IPS-18a (cell line): ENCODE results near the gene C2orf81.
A peak's percentile ranks its signal among the peaks of the same experiment; 100 is the strongest.

ENCODE experiments used
- H3K27ac ChIP-seq: one replicate; pipeline ENCODE4 v1.5.1; 2013; ENCODE audit warnings: low read length
- H3K27me3 ChIP-seq: one replicate; pipeline ENCODE4 v1.6.1; 2013; ENCODE audit warnings: mild to moderate bottlenecking, low read length; ENCODE audit not compliant: control insufficient read depth, insufficient read depth
- H3K36me3 ChIP-seq: one replicate; pipeline ENCODE4 v1.6.1; 2013; ENCODE audit warnings: low read depth, low read length; ENCODE audit not compliant: control insufficient read depth
- H3K4me1 ChIP-seq: one replicate; pipeline ENCODE4 v1.6.1; 2013; ENCODE audit warnings: low read depth, low read length; ENCODE audit not compliant: control insufficient read depth
- H3K4me3 ChIP-seq: one replicate; pipeline ENCODE4 v1.5.1; 2013; ENCODE audit warnings: low read length
- H3K9ac ChIP-seq: one replicate; pipeline ENCODE4 v1.6.1; 2013; ENCODE audit warnings: mild to moderate bottlenecking, low read length, moderate library complexity
- H3K9me3 ChIP-seq: one replicate; pipeline ENCODE4 v1.6.1; 2013; ENCODE audit warnings: low read depth, low read length; ENCODE audit not compliant: control insufficient read depth

C2orf81 gene

GRCh38 chr2:74393525-74393924 lies 27.9 kb downstream of the C2orf81 start:
- H3K9ac ChIP-seq: no peak overlapping the region
- H3K9me3 ChIP-seq: no peaks in the 10 kb centered on the region
- peaks cover 7% of the 10 kb centered on the region for H3K4me1 ChIP-seq
- no peaks in the 10 kb centered on the region for H3K36me3 ChIP-seq
- H3K27me3 ChIP-seq: no peaks in the 10 kb centered on the region
- H3K4me3 ChIP-seq: no peak overlapping the region
- no peak overlapping the region for H3K27ac ChIP-seq

- Histone ChIP-seq H3K4me3 (peak overlapping the region; percentile 99), H3K4me1 (peaks cover 7% of the 10 kb centered on the region), H3K27ac (no peak overlapping the region), H3K27me3 (no peaks in the 10 kb centered on the region), H3K9me3 (no peaks in the 10 kb centered on the region), H3K36me3 (no peaks in the 10 kb centered on the region), H3K9ac (peak overlapping the region; percentile 91)
Observed at GRCh38 chr2:74392449-74392743, 29.0 kb downstream of the C2orf81 start.

GRCh38 chr2:74391580-74392448 lies 29.6 kb downstream of the C2orf81 start:
- H3K9ac ChIP-seq: peak overlapping the region; percentile 91

GRCh38 chr2:74391209-74391579 lies 30.2 kb downstream of the C2orf81 start:
- Histone ChIP-seq H3K4me3 (peak overlapping the region; percentile 99), H3K4me1 (peaks cover 7% of the 10 kb centered on the region), H3K27me3 (no peaks in the 10 kb centered on the region), H3K9me3 (no peaks in the 10 kb centered on the region), H3K9ac (peak overlapping the region; percentile 91), H3K27ac (peak overlapping the region; percentile 86), H3K36me3 (no peaks in the 10 kb centered on the region)

More at GRCh38 chr2:74391580-74392448, 29.6 kb downstream of the C2orf81 start:
- Histone ChIP-seq H3K4me3 (peak overlapping the region; percentile 99), H3K27ac (peak overlapping the region; percentile 91), H3K36me3 (no peaks in the 10 kb centered on the region), H3K9me3 (no peaks in the 10 kb centered on the region), H3K4me1 (peaks cover 7% of the 10 kb centered on the region), H3K27me3 (no peaks in the 10 kb centered on the region)

GRCh38 chr2:74390606-74391005 lies 30.8 kb downstream of the C2orf81 start:
- Histone ChIP-seq H3K4me3 (peak overlapping the region; percentile 99), H3K27ac (no peak overlapping the region), H3K9ac (peak overlapping the region; percentile 91), H3K4me1 (peaks cover 7% of the 10 kb centered on the region), H3K27me3 (no peaks in the 10 kb centered on the region), H3K9me3 (no peaks in the 10 kb centered on the region), H3K36me3 (no peaks in the 10 kb centered on the region)

- Histone ChIP-seq H3K9me3 (no peaks in the 10 kb centered on the region), H3K9ac (no peak overlapping the region), H3K27ac (no peak overlapping the region), H3K4me1 (peaks cover 7% of the 10 kb centered on the region), H3K4me3 (no peak overlapping the region), H3K36me3 (peaks cover 7% of the 10 kb centered on the region), H3K27me3 (no peaks in the 10 kb centered on the region)
Observed at GRCh38 chr2:74387346-74387745, 34.1 kb downstream of the C2orf81 start.

GRCh38 chr2:74385396-74385795 lies 36.0 kb downstream of the C2orf81 start:
- no peak overlapping the region for H3K27ac ChIP-seq
- H3K9me3 ChIP-seq: no peaks in the 10 kb centered on the region
- H3K27me3 ChIP-seq: no peaks in the 10 kb centered on the region
- H3K36me3 ChIP-seq: peaks cover 7% of the 10 kb centered on the region
- no peak overlapping the region for H3K9ac ChIP-seq
- peaks cover 4% of the 10 kb centered on the region for H3K4me1 ChIP-seq
- no peak overlapping the region for H3K4me3 ChIP-seq

GRCh38 chr2:74384051-74384450 lies 37.4 kb downstream of the C2orf81 start:
- no peak overlapping the region for H3K27ac ChIP-seq
- H3K9me3 ChIP-seq: no peaks in the 10 kb centered on the region
- peaks cover 4% of the 10 kb centered on the region for H3K4me1 ChIP-seq
- H3K36me3 ChIP-seq: peaks cover 7% of the 10 kb centered on the region
- H3K27me3 ChIP-seq: no peaks in the 10 kb centered on the region
- no peak overlapping the region for H3K4me3 ChIP-seq
- H3K9ac ChIP-seq: no peak overlapping the region

GRCh38 chr2:74383254-74383653 lies 38.2 kb downstream of the C2orf81 start:
- H3K27ac ChIP-seq: no peak overlapping the region
- H3K4me1 ChIP-seq: peaks cover 4% of the 10 kb centered on the region
- H3K9ac ChIP-seq: no peak overlapping the region
- no peaks in the 10 kb centered on the region for H3K27me3 ChIP-seq
- H3K36me3 ChIP-seq: peaks cover 7% of the 10 kb centered on the region
- no peak overlapping the region for H3K4me3 ChIP-seq
- H3K9me3 ChIP-seq: no peaks in the 10 kb centered on the region

- no peaks in the 10 kb centered on the region for H3K9me3 ChIP-seq
- H3K9ac ChIP-seq: no peak overlapping the region
- H3K4me3 ChIP-seq: no peak overlapping the region
- peaks cover 18% of the 10 kb centered on the region for H3K36me3 ChIP-seq
- H3K27ac ChIP-seq: no peak overlapping the region
- peaks cover 4% of the 10 kb centered on the region for H3K4me1 ChIP-seq
- no peaks in the 10 kb centered on the region for H3K27me3 ChIP-seq
Observed at GRCh38 chr2:74381751-74382150, 39.7 kb downstream of the C2orf81 start.

- Histone ChIP-seq H3K27me3 (no peaks in the 10 kb centered on the region), H3K9me3 (no peaks in the 10 kb centered on the region), H3K36me3 (peaks cover 18% of the 10 kb centered on the region), H3K4me1 (peaks cover 4% of the 10 kb centered on the region), H3K4me3 (peak within 1 kb of the TSS; percentile 36), H3K27ac (no peak within 1 kb of the TSS), H3K9ac (no peak within 1 kb of the TSS)
Observed at GRCh38 chr2:74379851-74380789, 41.3 kb downstream of the C2orf81 start, which contains the start of gene DCTN1. Gene DCTN1, minus strand, starts transcription at chr2:74380311. Its CDS starts 274 bp downstream, at chr2:74380037.
